CD4-positive, alpha-beta T cell treated with Interleukin-4 for 4 hours (primary cell): Measurements from ENCODE around the gene CMTR1.
A peak's percentile ranks its signal among the peaks of the same experiment; 100 is the strongest.
"Not testable (repeated sequence)": the region's sequence is repeated elsewhere in the genome, so short reads cannot be mapped to it uniquely, and the experiment has no call there.

Source experiments
- DNase-seq: peaks from one replicate; pipeline ENCODE4 v3.0.0-alpha.2; 2020

CMTR1 gene

DNA sequence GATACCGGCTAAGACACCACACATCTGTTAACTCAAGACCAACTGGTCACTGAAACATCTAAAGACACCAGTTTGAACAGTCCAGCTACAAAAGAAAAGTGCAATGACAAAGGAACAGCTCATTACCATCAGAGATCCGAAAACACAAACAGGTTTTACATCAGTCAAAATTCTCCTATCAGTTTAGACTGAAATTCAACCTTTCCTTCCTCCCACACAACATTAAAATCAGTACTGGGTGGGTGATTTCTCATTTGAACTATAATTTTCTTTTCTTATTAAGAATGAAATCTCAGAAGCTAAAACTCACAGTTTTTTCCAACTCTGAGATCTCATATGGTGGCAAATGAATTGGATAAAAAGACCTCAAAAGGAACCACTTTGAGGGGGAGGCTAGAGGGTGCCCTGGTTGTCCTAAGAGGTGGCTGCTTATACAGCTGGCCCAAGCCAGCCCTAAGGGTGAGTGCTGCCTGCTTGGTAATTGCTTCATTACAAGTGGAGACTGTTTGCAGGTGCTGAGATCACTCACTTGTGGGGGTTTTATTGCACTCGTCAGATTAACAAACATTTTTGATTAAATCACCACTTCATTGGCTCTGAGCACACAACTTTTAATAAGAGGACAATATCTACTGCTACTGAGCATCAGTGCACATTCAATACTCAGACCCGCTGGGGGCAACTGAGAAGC, 62.4 kb downstream of the CMTR1 start:
- DNase-seq: no peak

DNA sequence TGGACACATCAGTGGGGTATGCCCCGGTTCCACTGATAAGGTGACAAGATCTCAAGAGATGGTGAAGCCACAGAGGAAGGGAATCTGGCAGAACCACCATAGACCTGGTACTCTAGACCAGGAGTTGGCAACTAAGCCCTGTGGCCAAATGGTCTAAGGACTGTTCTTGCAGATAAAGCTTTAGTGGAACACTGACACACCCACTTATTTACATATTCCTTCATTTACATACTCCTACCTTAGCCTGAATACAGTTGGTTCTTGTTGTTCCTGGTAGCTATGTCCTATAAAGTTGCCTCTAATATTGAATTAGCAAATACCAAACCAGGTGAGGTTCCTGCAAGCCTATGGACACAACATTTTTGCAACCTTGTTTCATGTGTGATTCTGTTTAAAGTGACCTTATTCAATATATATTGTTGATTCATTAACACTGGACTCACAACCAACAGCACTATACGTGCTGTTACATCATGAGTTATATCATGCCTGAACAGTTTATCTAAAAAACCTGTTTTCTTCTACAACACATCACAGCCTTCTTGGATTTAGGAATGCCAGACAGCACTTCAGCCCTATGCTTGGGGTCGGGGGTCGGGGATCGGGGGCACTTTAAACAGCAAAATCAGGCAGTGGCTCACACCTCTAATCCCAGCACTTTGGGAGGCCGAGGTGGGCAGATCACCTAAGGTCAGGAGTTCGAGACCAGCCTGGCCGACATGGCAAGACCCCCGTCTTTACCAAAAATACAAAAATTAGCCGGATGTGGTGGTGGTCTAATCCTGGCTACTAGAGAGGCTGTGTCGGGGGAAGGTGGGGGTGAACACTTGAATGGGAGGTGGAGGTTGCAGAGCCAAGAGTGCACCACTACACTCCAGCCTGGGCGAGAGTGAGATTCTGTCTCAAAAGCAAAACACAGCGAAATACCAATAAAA, 64.2 kb downstream of the CMTR1 start:
- no peak for DNase-seq

DNA sequence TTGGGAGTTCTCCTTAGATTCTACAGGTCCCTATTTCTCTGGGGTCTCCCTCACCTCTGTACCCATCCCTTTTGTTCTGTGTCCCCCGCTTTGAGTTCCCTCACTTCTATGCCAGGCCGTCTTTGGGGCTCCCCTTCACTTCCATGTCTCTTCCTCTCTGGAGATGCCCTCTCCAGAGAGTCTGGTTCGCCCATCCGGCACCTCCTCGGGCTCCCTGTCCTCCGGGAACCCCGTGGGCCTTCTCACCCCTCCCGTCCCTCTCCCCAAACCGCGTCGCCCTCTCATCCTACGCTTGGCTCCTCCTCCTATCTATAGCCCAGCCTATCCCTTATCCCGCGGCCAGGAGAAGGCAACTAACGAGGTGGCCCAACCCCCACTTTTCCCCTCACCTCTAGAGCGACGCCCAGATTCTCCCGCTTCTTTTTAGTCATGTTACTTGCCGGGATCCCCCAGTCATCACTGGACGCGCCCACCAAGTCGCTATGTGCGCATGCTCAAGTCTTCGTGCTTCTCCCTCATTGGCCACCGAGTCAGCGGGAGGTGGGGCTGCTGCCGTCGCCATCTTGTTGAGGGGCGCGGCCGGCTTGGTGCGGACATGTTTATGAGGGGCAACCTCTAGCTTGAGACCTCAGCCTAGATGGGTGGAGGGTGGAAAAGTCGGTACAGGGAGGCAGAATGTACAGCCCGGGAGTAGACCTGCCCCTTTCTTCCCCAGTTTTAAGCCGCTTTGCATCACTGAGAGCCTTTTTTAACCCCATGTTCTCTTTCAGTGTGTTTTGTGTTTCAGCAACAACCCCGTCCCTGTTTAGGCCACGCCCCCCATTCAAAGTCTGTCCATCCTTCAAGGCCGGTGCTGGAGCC, 66.6 kb downstream of the CMTR1 start, which contains the start of gene CCDC167:
CCDC167 (minus strand) TSS at position 461 of the 861 bp plus-strand sequence; CDS start at position 431, 30 bp downstream.
- DNase-seq: peak; percentile 98

GRCh38 chr6:37500294-37500608, 67.2 kb downstream of the CMTR1 start:
- no peak for DNase-seq

GRCh38 chr6:37500904-37501303, 67.9 kb downstream of the CMTR1 start:
- not testable (repeated sequence) for DNase-seq

- peak; percentile 82 for DNase-seq
These were observed 68.8 kb downstream of the CMTR1 start for GRCh38 chr6:37501632-37502491.

DNA sequence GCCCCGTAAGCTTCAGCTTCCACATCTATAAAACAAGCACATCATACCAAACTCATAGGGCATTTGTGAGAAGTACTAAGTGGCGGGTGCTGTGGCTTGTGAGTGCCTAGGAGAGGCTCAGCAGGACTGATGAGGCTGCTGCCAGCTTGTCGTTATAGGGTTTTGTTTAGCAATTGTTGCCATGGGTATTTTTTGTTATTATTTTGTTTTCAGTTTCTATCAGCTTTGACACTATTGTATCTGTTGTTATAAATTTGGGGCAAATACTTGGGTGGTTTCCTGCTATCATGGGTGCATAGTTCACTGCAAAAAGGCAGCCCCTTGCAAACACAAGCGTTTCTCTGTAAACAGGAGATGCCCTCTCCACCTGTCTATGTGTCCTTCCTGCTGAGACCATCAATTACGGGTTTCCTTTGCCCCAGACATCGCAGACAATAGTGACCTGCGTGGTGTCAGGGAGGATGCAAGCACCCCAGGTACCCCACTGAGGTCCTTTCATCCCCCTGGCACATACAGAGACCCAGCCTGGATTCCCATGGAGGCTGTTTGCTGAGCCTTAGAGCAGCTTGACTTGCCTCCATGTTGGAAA, 69.8 kb downstream of the CMTR1 start:
- DNase-seq: peak; percentile 96

GRCh38 chr6:37503309-37503965, 70.4 kb downstream of the CMTR1 start:
- peak; percentile 63 for DNase-seq

DNA sequence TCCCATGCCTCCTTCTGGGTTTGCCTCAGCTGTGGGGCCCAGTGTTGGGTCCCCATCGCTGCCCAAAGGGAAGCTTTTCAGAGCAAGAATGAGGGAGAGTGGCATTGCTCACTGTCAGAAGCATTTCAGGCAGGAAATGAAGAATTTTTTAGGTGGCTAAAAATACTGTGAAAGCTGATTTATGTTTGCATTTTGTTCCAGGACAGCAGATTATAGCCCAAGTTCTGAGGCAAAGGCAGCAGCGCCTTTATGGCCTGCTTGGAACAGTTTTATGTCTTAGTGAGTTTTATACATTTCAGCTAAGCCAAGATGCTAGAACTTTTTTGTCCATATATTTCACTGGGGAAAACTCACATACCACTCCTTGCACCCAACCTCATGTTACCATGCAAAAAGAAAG, 71.0 kb downstream of the CMTR1 start:
- DNase-seq: no peak

- DNase-seq: no peak
These were observed 73.5 kb downstream of the CMTR1 start for GRCh38 chr6:37506479-37506878.

GRCh38 chr6:37507077-37507476, 74.1 kb downstream of the CMTR1 start:
- no peak for DNase-seq

- peak; percentile 80 for DNase-seq
These were observed 74.8 kb downstream of the CMTR1 start for GRCh38 chr6:37507690-37508421.

- no peak for DNase-seq
These were observed 78.2 kb downstream of the CMTR1 start for GRCh38 chr6:37511201-37511600.

- DNase-seq: no peak
These were observed 78.9 kb downstream of the CMTR1 start for GRCh38 chr6:37511910-37512399.

- no peak for DNase-seq
These were observed 79.5 kb downstream of the CMTR1 start for GRCh38 chr6:37512400-37513011.

GRCh38 chr6:37513155-37513554, 80.1 kb downstream of the CMTR1 start:
- DNase-seq: no peak

DNA sequence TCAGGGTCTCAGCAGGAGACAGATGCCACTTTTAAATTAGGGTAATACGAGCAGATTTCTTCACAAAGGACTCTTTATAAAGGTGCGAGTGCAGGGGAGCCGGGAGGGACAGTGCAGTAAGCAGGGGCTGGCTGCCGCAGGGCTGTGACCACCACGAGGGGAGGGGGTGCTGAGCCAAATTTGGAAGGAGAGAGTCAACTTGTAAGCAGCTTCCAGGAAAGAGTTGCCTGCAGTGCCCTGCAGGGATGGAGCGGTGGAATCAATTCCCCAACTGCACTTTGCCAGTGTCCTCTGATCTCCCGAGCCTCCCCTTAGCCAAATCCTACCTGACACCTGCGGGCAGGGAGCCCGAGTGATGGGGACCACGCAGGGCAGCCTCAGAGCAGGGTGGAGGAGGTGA, 80.6 kb downstream of the CMTR1 start:
- DNase-seq: no peak

GRCh38 chr6:37514321-37514771, 81.3 kb downstream of the CMTR1 start:
- peak; percentile 87 for DNase-seq

DNA sequence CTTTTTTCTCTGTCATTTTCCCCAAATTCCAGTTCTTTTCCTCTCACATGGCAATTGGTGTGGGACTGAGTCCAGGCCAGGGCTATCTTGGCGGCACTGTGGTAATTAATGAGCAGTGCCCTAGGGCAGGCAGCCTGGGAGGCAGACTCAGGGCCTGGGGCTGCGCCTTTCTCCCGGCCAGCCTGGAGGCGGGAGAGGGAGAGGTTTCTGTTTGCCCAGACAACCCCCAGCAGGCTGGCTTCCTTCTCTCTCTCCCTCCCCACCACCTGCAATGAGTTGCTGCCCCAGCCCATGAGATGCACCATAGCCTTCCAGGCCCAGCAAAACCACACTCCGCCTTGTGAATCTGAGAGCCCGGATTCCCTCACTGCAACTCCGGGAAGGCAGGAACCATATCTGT, 81.8 kb downstream of the CMTR1 start:
- DNase-seq: no peak

GRCh38 chr6:37515712-37516075, 82.7 kb downstream of the CMTR1 start:
- no peak for DNase-seq
